ENCODE results near the gene RBFOX1. TPM values are rescaled to one million over a fixed set of nuclear protein-coding genes. Genes with fewer than 3 reads are reported as not detected.

The RBFOX1 gene
- total RNA-seq, 1 donor from 2014 or later, result not detected

DNA sequence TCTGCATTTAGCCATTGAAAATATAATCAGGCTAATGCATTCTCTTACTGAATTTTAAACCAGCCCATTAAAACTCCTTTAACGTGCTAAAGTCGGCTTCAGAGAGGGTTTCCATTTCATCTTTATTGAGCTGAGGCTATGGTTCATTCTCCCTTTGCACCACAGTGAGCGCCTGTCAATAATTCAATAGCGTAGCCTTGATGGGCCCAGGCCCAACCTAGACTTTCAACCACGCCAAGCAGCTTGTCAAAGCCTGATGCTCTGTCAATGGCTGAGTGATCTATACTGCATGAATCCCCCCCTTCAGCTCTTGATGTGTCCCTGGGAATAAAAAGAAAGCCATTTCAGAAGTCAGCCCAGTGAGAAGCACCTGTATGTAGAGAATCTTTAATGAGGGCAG, 106.0 kb downstream of the RBFOX1 start:
- DNase-seq (ENCODE audit: extremely low spot score, unreplicated experiment), result no peak
- TF ChIP-seq, protein P1, sequence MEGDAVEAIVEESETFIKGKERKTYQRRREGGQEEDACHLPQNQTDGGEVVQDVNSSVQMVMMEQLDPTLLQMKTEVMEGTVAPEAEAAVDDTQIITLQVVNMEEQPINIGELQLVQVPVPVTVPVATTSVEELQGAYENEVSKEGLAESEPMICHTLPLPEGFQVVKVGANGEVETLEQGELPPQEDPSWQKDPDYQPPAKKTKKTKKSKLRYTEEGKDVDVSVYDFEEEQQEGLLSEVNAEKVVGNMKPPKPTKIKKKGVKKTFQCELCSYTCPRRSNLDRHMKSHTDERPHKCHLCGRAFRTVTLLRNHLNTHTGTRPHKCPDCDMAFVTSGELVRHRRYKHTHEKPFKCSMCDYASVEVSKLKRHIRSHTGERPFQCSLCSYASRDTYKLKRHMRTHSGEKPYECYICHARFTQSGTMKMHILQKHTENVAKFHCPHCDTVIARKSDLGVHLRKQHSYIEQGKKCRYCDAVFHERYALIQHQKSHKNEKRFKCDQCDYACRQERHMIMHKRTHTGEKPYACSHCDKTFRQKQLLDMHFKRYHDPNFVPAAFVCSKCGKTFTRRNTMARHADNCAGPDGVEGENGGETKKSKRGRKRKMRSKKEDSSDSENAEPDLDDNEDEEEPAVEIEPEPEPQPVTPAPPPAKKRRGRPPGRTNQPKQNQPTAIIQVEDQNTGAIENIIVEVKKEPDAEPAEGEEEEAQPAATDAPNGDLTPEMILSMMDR (IDR thresholded peaks at IDR 0.05), result no peak
- no peaks in the 10 kb centered on the region for H3K4me1 Mint-ChIP-seq (ENCODE audit: unreplicated experiment)
- no peaks in the 10 kb centered on the region for H3K27me3 Mint-ChIP-seq (ENCODE audit: unreplicated experiment)
- no peaks in the 10 kb centered on the region for H3K36me3 Mint-ChIP-seq (ENCODE audit: unreplicated experiment)
- H3K9me3 Mint-ChIP-seq (ENCODE audit: unreplicated experiment), result peaks cover 31% of the 10 kb centered on the region
- no peak overlapping the region for H3K4me3 Mint-ChIP-seq (ENCODE audit: unreplicated experiment)
- H3K27ac Mint-ChIP-seq (ENCODE audit: unreplicated experiment), result no peak overlapping the region

GRCh38 chr16:7439518-7439917, 106.9 kb downstream of the RBFOX1 start:
- no peak for DNase-seq (ENCODE audit: extremely low spot score, unreplicated experiment)
- Mint-ChIP-seq H3K4me1 (ENCODE audit: unreplicated experiment) (no peaks in the 10 kb centered on the region), H3K4me3 (ENCODE audit: unreplicated experiment) (no peak overlapping the region), H3K36me3 (ENCODE audit: unreplicated experiment) (no peaks in the 10 kb centered on the region), H3K27ac (ENCODE audit: unreplicated experiment) (no peak overlapping the region), H3K27me3 (ENCODE audit: unreplicated experiment) (no peaks in the 10 kb centered on the region), H3K9me3 (ENCODE audit: unreplicated experiment) (peaks cover 33% of the 10 kb centered on the region)
- TF ChIP-seq, protein P1 (IDR thresholded peaks at IDR 0.05), result no peak

GRCh38 chr16:7440886-7441400, 108.3 kb downstream of the RBFOX1 start:
- no peak for DNase-seq (ENCODE audit: extremely low spot score, unreplicated experiment)
- TF ChIP-seq, protein P1 (IDR thresholded peaks at IDR 0.05), result no peak
- Mint-ChIP-seq H3K36me3 (ENCODE audit: unreplicated experiment) (no peaks in the 10 kb centered on the region), H3K27ac (ENCODE audit: unreplicated experiment) (no peak overlapping the region), H3K9me3 (ENCODE audit: unreplicated experiment) (peaks cover 36% of the 10 kb centered on the region), H3K4me1 (ENCODE audit: unreplicated experiment) (no peaks in the 10 kb centered on the region), H3K27me3 (ENCODE audit: unreplicated experiment) (no peaks in the 10 kb centered on the region), H3K4me3 (ENCODE audit: unreplicated experiment) (no peak overlapping the region)

- no peak for DNase-seq (ENCODE audit: extremely low spot score, unreplicated experiment)
- Mint-ChIP-seq H3K27ac (ENCODE audit: unreplicated experiment) (no peak overlapping the region), H3K36me3 (ENCODE audit: unreplicated experiment) (no peaks in the 10 kb centered on the region), H3K4me3 (ENCODE audit: unreplicated experiment) (no peak overlapping the region), H3K4me1 (ENCODE audit: unreplicated experiment) (no peaks in the 10 kb centered on the region), H3K27me3 (ENCODE audit: unreplicated experiment) (no peaks in the 10 kb centered on the region), H3K9me3 (ENCODE audit: unreplicated experiment) (peaks cover 38% of the 10 kb centered on the region)
- TF ChIP-seq, protein P1 (IDR thresholded peaks at IDR 0.05), result no peak
These were observed 109.4 kb downstream of the RBFOX1 start for GRCh38 chr16:7442050-7442449.

DNA sequence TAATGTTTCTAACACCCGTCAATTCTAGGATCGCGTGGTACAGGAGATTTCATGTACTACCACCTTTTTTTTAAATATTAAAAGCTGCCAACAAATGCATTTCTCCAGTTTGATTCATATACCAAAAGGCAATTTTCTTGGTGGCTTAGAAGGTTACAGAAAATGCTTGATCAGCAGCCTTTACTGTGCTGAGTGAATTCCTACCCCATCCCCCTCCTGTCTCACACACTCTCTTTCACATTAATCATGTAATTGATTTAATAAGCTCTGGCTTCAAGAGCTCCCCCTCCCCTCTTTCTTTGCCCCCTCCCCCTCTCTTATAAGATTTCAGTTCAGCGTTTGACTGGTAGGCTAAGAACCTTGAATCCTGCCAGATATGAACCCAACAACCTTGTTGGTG, 110.5 kb downstream of the RBFOX1 start:
- Mint-ChIP-seq H3K4me1 (ENCODE audit: unreplicated experiment) (no peaks in the 10 kb centered on the region), H3K4me3 (ENCODE audit: unreplicated experiment) (no peak overlapping the region), H3K36me3 (ENCODE audit: unreplicated experiment) (no peaks in the 10 kb centered on the region), H3K27ac (ENCODE audit: unreplicated experiment) (no peak overlapping the region), H3K27me3 (ENCODE audit: unreplicated experiment) (no peaks in the 10 kb centered on the region), H3K9me3 (ENCODE audit: unreplicated experiment) (peaks cover 35% of the 10 kb centered on the region)
- DNase-seq (ENCODE audit: extremely low spot score, unreplicated experiment), result no peak
- TF ChIP-seq, protein P1 (IDR thresholded peaks at IDR 0.05), result no peak
